GM12878 (cell line): ENCODE data around the gene STON2. TPM values are rescaled to one million over a fixed set of nuclear protein-coding genes. Genes with fewer than 3 reads are reported as not detected.

Experiments used
- ATAC-seq: fragments of 200-7000 bp; cut with Tn5 transposase; 3 replicates; pipeline ENCODE4 v1.9.1; 2020; ENCODE audit warnings: mild to moderate bottlenecking, moderate library complexity
- BruUV-seq: library from RNA; stranded (reverse); fragments of 400-500 nt; replicated peaks from 2 replicates; lab custom pipeline; 2021; lab: Mats Ljungman, UMichigan
- CTCF ChIA-PET: fragments of 300-600 bp; sonication (Branson Sonifier 250); formaldehyde crosslinking; extraction: SDS; loops from one replicate; lab custom pipeline; 2021; ENCODE audit warnings: inconsistent platforms; lab: Yijun Ruan, JAX
- POLR2A ChIA-PET: fragments of 350-600 bp; formaldehyde crosslinking; extraction: SDS; loops from one replicate; lab custom pipeline; 2021; ENCODE audit warnings: inconsistent platforms; lab: Charles Lee
- RAD21 ChIA-PET: fragments of 300-600 bp; sonication (Branson Sonifier 250); formaldehyde crosslinking; loops from one replicate; lab custom pipeline; 2023; ENCODE audit warnings: antibody characterized with exemption; ENCODE audit not compliant: unreplicated experiment; lab: Charles Lee
- SMC1A ChIA-PET: fragments of 300-600 bp; sonication (Branson Sonifier 250); formaldehyde crosslinking; loops from one replicate; lab custom pipeline; 2023; ENCODE audit not compliant: unreplicated experiment, uncharacterized antibody; lab: Charles Lee
- DNase-seq: peaks from one replicate; pipeline ENCODE4 v3.0.0-alpha.2; 2011; ENCODE audit warnings: low read depth, low spot score
- FAIRE-seq: peaks from 3 replicates; lab custom pipeline; 2011; peaks lifted over from hg19 to GRCh38; lab: Jason Lieb, UNC
- H2AFZ ChIP-seq: 2 replicates; pipeline ENCODE4 v1.6.0; 2011; ENCODE audit warnings: low read depth, low read length, control low read depth; ENCODE audit not compliant: control insufficient read depth
- H3K27ac ChIP-seq: 2 replicates; pipeline ENCODE4 v1.5.1; 2011; ENCODE audit warnings: control low read depth; ENCODE audit not compliant: control insufficient read depth, insufficient read depth
- H3K27me3 ChIP-seq, 2 experiments: replicated peaks in 1 of 2; 2 replicates each; pipeline versions ENCODE4 v1.6.0 to v1.6.1; 2011; ENCODE audit warnings: low read length in 1 of 2; ENCODE audit not compliant: control insufficient read depth in 2 of 2, insufficient read depth in 2 of 2
- H3K36me3 ChIP-seq, 2 experiments: 2 replicates each; pipeline ENCODE4 v1.5.1; 2011; ENCODE audit warnings: low read length in 1 of 2; ENCODE audit not compliant: control insufficient read depth in 2 of 2, insufficient read depth in 2 of 2
- H3K4me1 ChIP-seq: 2 replicates; pipeline ENCODE4 v1.6.1; 2011; ENCODE audit warnings: mild to moderate bottlenecking, low read length, moderate library complexity, mixed read lengths; ENCODE audit not compliant: control insufficient read depth, insufficient read depth
- H3K4me2 ChIP-seq: 2 replicates; pipeline ENCODE4 v1.6.0; 2011; ENCODE audit warnings: control low read depth; ENCODE audit not compliant: control insufficient read depth, insufficient read depth
- H3K4me3 ChIP-seq: fragments of 200-600 bp; sonication (generic); 2 replicates; pipeline ENCODE4 v1.5.1; 2016
- H3K79me2 ChIP-seq: 2 replicates; pipeline ENCODE4 v1.6.0; 2011; ENCODE audit warnings: low read length; ENCODE audit not compliant: control insufficient read depth, insufficient read depth
- H3K9ac ChIP-seq: 2 replicates; pipeline ENCODE4 v1.8.0; 2011; ENCODE audit warnings: low read length, control low read depth, mixed read lengths; ENCODE audit not compliant: control insufficient read depth, insufficient read depth
- H3K9me3 ChIP-seq: replicated peaks from 3 replicates; pipeline ENCODE4 v1.5.1; 2011; ENCODE audit warnings: mild to moderate bottlenecking, low read length; ENCODE audit not compliant: control insufficient read depth, insufficient read depth
- H4K20me1 ChIP-seq: 2 replicates; pipeline ENCODE4 v1.6.0; 2011; ENCODE audit not compliant: control insufficient read depth, insufficient read depth
- BCL11A ChIP-seq: IDR thresholded peaks from 2 replicates; pipeline ENCODE4 v1.6.1; 2011; ENCODE audit warnings: low read depth, low read length
- EGR1 ChIP-seq, 2 experiments: IDR thresholded peaks; 1 replicate in 1 of 2; 2 replicates in 1 of 2; pipeline ENCODE4 v1.6.1; 2011 to 2012; ENCODE audit warnings: low read depth in 2 of 2, low read length in 2 of 2, borderline replicate concordance in 1 of 2, mild to moderate bottlenecking in 1 of 2, moderate library complexity in 1 of 2
- HCFC1 ChIP-seq: fragments of 150-350 bp; IDR thresholded peaks from 2 replicates; pipeline ENCODE4 v1.6.1; 2014; ENCODE audit warnings: low read length
- IKZF1 ChIP-seq: fragments of 450-650 bp; conservative IDR thresholded peaks from 2 replicates; pipeline ENCODE4 v1.6.1; 2017; ENCODE audit warnings: antibody characterized with exemption, mild to moderate bottlenecking
- JUND ChIP-seq: IDR thresholded peaks from 2 replicates; pipeline ENCODE4 v1.6.1; 2012; ENCODE audit warnings: low read depth, mild to moderate bottlenecking, low read length, improper control_type of control experiment, moderate library complexity
- MTA3 ChIP-seq: IDR thresholded peaks from 2 replicates; pipeline ENCODE4 v1.6.1; 2012; ENCODE audit warnings: low read length, inconsistent platforms, borderline replicate concordance
- POLR2A ChIP-seq: IDR thresholded peaks from 2 replicates; pipeline ENCODE4 v1.6.1; 2011; ENCODE audit warnings: low read depth, mild to moderate bottlenecking, low read length
- RAD51 ChIP-seq: fragments of 450-650 bp; IDR thresholded peaks from 2 replicates; pipeline ENCODE4 v1.6.1; 2016; ENCODE audit warnings: moderate library complexity, mild to moderate bottlenecking, inconsistent platforms
- SMAD5 ChIP-seq: IDR thresholded peaks from 2 replicates; pipeline ENCODE4 v1.6.1; 2016; ENCODE audit warnings: antibody characterized with exemption, low read depth
- SREBF1 ChIP-seq: IDR thresholded peaks from 2 replicates; pipeline ENCODE4 v1.6.1; 2012; ENCODE audit warnings: mild to moderate bottlenecking, low read length
- STAT3 ChIP-seq: IDR thresholded peaks from 2 replicates; pipeline ENCODE4 v1.6.1; 2011; ENCODE audit warnings: low read depth, low read length, improper control_type of control experiment
- WRNIP1 ChIP-seq: IDR thresholded peaks from 2 replicates; pipeline ENCODE4 v1.6.1; 2011; ENCODE audit warnings: low read depth, low read length, improper control_type of control experiment, borderline replicate concordance
- in situ Hi-C: fragments of 300-500 bp; cut with MboI; formaldehyde crosslinking; loops from 9 replicates; pipeline ENCODE4 v1.14.3; 2018; ENCODE audit warnings: mixed read lengths
- intact Hi-C: fragments of 100-400 bp; cut with micrococcal nuclease; formaldehyde crosslinking; loops from one replicate; pipeline ENCODE4 v1.14.2; 2022; ENCODE audit not compliant: unreplicated experiment
- polyA plus RNA-seq, 11 experiments: library from polyadenylated mRNA; depleted of rRNA in 4 of 11; unstranded in 6 of 11; stranded (reverse) in 5 of 11; fragments of >200 nt; fragmentation: Nextera tagmentation in 4 of 11; fragmentation: Illumina TruSeq in 1 of 11; extraction: Ambion mirVana in 4 of 11; extraction: Trizol in 1 of 11; gene quantifications; 1 replicate in 1 of 11; 2 replicates in 10 of 11; pipeline versions ENCODE4 v1.2.1 to v1.2.3, GENCODE V29; 2011 to 2016; ENCODE audit warnings: inconsistent platforms in 2 of 11, missing spikeins in 2 of 11, low read depth in 1 of 11
- total RNA-seq, 4 experiments: library from RNA; depleted of rRNA in 3 of 4; stranded (reverse); fragments of >200 nt in 3 of 4; fragmentation: Illumina TruSeq in 1 of 4; extraction: Trizol in 1 of 4; gene quantifications; 2 replicates each; pipeline versions ENCODE4 v1.2.1 to v1.2.3, GENCODE V29; 2013 to 2021
- TF ChIP-seq, protein P1 (sequence below): fragments of 450-650 bp; IDR thresholded peaks from 2 replicates; pipeline ENCODE4 v1.6.1; 2018; ENCODE audit warnings: borderline replicate concordance, mild to moderate bottlenecking; ENCODE audit not compliant: partially characterized antibody
- TF ChIP-seq, protein P2 (sequence below): fragments of 150-350 bp; IDR thresholded peaks from 2 replicates; pipeline ENCODE4 v1.6.1; 2014; ENCODE audit warnings: mild to moderate bottlenecking, low read depth, low read length

Gene STON2
- total and polyA plus RNA-seq, 10 of the 15 experiments (the other 5 are each of a cell fraction or from before 2014, with no cell fraction given), result 0.03 to 0.13 (median 0.03) TPM; not detected in 7

DNA sequence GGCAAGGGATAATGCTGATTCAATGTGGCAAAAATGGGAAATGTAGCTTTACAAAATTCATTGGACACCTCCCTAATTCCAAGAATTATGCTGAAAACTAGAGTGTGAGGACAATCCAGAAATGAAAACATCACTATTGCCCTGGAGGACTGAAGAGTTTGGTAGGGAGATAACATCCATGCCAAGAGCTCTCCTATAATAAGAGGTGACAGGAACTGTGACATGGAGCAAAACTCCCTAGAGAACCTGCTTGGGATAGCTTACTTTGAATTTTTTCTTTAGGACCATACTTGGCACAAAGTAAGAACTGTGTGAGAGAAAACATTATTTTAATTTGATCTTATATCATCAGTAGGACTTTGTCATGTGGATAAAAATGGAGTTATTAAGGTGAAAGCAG is 48.9 kb downstream of the STON2 start:
- Histone ChIP-seq H3K4me3 (no peak overlapping the region), H3K9ac (no peak overlapping the region), H3K4me2 (no peak overlapping the region), H3K27ac (no peak overlapping the region), H3K79me2 (no peaks in the 10 kb centered on the region), H2AFZ (no peak overlapping the region), H3K27me3 (no peaks in the 10 kb centered on the region), H4K20me1 (no peaks in the 10 kb centered on the region), H3K4me1 (no peaks in the 10 kb centered on the region)
- DNase-seq (no peak), ATAC-seq (no peak), FAIRE-seq (no peak)
- no TSS peak for BruUV-seq
- in situ Hi-C loops (no loop called here), intact Hi-C loops (no loop called here)
- ChIA-PET SMC1A (interaction anchor here (0.6 to 1.4 kb wide), 3 partner anchors 22 to 118 kb away, joined by 3 to 4 read pairs (median 3); no protein-coding TSS in a partner anchor), CTCF (interaction anchor here (1.0 kb wide), 1 partner anchor 103 kb away, joined by 3 read pairs; no protein-coding TSS in a partner anchor), POLR2A (no interaction called here), RAD21 (no interaction called here)
- TF ChIP-seq SREBF1 (no peak), JUND (no peak), SMAD5 (no peak), IKZF1 (no peak), POLR2A (no peak), WRNIP1 (no peak), MTA3 (no peak), RAD51 (no peak), HCFC1 (no peak), STAT3 (no peak), BCL11A (no peak), EGR1 (IDR thresholded peaks at IDR 0.05; ENCODE audit: borderline replicate concordance in 1 of 2, low read depth in 2 of 2, low read length in 2 of 2) (no peak)
- TF ChIP-seq, protein P1, sequence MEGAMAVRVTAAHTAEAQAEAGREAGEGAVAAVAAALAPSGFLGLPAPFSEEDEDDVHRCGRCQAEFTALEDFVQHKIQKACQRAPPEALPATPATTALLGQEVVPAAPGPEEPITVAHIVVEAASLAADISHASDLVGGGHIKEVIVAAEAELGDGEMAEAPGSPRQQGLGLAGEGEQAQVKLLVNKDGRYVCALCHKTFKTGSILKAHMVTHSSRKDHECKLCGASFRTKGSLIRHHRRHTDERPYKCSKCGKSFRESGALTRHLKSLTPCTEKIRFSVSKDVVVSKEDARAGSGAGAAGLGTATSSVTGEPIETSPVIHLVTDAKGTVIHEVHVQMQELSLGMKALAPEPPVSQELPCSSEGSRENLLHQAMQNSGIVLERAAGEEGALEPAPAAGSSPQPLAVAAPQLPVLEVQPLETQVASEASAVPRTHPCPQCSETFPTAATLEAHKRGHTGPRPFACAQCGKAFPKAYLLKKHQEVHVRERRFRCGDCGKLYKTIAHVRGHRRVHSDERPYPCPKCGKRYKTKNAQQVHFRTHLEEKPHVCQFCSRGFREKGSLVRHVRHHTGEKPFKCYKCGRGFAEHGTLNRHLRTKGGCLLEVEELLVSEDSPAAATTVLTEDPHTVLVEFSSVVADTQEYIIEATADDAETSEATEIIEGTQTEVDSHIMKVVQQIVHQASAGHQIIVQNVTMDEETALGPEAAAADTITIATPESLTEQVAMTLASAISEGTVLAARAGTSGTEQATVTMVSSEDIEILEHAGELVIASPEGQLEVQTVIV, result no peak
- TF ChIP-seq, protein P2, sequence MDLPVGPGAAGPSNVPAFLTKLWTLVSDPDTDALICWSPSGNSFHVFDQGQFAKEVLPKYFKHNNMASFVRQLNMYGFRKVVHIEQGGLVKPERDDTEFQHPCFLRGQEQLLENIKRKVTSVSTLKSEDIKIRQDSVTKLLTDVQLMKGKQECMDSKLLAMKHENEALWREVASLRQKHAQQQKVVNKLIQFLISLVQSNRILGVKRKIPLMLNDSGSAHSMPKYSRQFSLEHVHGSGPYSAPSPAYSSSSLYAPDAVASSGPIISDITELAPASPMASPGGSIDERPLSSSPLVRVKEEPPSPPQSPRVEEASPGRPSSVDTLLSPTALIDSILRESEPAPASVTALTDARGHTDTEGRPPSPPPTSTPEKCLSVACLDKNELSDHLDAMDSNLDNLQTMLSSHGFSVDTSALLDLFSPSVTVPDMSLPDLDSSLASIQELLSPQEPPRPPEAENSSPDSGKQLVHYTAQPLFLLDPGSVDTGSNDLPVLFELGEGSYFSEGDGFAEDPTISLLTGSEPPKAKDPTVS, result no peak
- TF ChIP-seq, all 136 proteins: peak for 0
- no peaks in the 10 kb centered on the region; the same call in 2 of the 3 replicates for H3K9me3 ChIP-seq
- no peaks in the 10 kb centered on the region for H3K36me3 ChIP-seq
